Esophagus muscularis mucosa (tissue), 3 donors: ENCODE results near the gene IPO8.

ENCODE experiments used
- CTCF ChIP-seq, 3 experiments: fragments of 200-600 bp in 2 of 3; fragments of 450-650 bp in 1 of 3; sonication (generic) in 2 of 3; IDR thresholded peaks; one replicate each; pipeline ENCODE4 v1.5.1; 2017 to 2019; ENCODE audit warnings: antibody characterized with exemption in 3 of 3, mild to moderate bottlenecking in 2 of 3, moderate library complexity in 1 of 3
- POLR2A ChIP-seq: fragments of 450-650 bp; IDR thresholded peaks from one replicate; pipeline ENCODE4 v1.6.1; 2017; ENCODE audit warnings: antibody characterized with exemption, moderate library complexity, mild to moderate bottlenecking, low read depth
- POLR2AphosphoS5 ChIP-seq, 2 donors: sonication (generic); formaldehyde crosslinking; IDR thresholded peaks; one replicate each; pipeline ENCODE4 v1.6.1; 2017; ENCODE audit warnings: antibody characterized with exemption in 2 of 2

- TF ChIP-seq POLR2A (no peak), POLR2AphosphoS5 (IDR thresholded peaks at IDR 0.05) (no peak), CTCF (IDR thresholded peaks at IDR 0.05) (no peak)
These were observed 1.3 kb upstream of the IPO8 start for GRCh38 chr12:30696943-30697342.
